CD4-positive, alpha-beta T cell treated with Interleukin-15 for 1 hour (primary cell): ENCODE results near the gene ALPK3.
"Not testable (repeated sequence)": the region's sequence is repeated elsewhere in the genome, so short reads cannot be mapped to it uniquely, and the experiment has no call there.

Experiments
- DNase-seq: peaks from one replicate; pipeline ENCODE4 v3.0.0-alpha.2; 2020

The ALPK3 gene

GRCh38 chr15:84855136-84855535 is 38.0 kb downstream of the ALPK3 start:
- no peak for DNase-seq

GRCh38 chr15:84855765-84856164 is 38.6 kb downstream of the ALPK3 start:
- no peak for DNase-seq

GRCh38 chr15:84856731-84857417 is 39.7 kb downstream of the ALPK3 start:
- no peak for DNase-seq

DNA sequence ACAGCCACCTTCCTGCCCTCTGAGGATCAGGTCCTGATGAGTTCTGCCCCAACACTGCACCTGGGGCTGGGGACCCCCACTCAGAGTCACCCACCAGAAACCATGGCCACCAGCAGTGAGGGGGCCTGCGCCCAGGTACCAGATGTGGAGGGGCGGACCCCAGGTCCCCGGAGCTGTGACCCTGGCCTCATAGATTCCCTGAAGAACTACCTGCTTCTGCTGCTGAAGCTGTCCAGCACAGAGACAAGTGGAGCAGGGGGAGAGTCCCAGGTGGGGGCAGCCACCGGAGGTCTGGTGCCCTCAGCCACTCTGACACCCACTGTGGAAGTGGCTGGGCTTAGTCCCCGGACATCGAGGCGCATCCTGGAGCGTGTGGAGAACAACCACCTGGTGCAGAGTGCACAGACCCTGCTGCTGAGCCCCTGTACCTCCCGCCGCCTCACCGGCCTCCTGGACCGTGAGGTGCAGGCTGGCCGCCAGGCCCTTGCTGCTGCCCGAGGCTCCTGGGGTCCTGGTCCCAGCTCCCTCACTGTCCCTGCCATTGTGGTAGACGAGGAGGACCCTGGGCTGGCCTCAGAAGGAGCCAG is 40.4 kb downstream of the ALPK3 start:
- DNase-seq, result no peak

DNA sequence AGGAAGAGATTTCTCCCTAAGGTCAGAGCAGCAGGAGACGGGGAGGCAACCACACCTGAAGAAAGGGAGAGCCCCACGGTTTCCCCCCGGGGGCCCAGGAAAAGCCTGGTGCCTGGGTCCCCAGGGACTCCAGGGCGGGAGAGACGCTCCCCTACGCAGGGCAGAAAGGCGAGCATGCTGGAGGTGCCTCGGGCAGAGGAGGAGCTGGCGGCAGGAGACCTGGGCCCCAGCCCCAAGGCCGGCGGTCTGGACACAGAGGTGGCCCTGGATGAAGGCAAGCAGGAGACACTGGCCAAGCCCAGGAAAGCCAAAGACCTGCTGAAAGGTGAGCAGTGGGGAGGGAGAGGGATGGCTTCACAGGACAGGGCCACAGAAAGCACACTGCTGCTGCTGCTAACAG is 41.1 kb downstream of the ALPK3 start:
- DNase-seq, result no peak

DNA sequence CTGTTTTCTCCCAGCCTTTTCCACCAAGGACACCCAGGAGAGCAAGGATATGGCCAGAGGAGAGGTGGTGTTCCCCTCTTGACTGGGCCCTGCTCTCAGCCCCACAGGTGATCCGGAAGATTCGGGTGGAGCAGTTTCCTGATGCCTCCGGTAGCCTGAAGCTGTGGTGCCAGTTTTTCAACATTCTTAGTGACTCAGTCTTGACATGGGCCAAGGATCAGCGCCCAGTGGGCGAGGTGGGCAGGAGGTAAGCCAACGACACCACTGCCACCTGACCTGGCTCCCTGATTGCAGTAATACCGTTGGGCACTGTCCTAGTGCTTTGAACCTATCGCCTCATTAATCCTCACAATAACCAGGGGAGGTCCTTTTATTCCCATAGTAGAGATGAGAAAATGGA is 42.0 kb downstream of the ALPK3 start:
- DNase-seq, result no peak

GRCh38 chr15:84859651-84860050 is 42.5 kb downstream of the ALPK3 start:
- DNase-seq, result no peak

DNA sequence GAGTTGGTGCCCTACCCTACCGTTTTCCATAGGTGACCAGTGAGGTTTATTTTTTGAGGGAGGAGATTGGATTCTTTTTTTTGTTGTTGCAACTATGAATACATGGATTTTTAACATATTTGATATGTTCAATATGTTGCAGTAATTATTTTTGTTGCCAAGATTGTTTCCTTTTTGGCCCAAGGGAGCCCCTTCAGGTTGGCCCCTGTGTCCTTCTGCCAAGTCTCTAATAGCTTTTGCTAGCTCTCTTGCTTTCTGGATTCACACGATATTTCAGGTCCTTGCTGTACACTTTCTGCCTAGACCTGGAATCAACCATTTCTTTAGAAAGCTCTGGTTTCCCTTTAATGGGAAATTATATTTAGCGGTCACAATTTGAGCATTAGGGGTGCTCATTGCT is 44.6 kb downstream of the ALPK3 start:
- DNase-seq, result no peak

- no peak for DNase-seq
These were observed 45.2 kb downstream of the ALPK3 start for GRCh38 chr15:84862214-84862975.

GRCh38 chr15:84863565-84864443 is 46.6 kb downstream of the ALPK3 start:
- no peak for DNase-seq

DNA sequence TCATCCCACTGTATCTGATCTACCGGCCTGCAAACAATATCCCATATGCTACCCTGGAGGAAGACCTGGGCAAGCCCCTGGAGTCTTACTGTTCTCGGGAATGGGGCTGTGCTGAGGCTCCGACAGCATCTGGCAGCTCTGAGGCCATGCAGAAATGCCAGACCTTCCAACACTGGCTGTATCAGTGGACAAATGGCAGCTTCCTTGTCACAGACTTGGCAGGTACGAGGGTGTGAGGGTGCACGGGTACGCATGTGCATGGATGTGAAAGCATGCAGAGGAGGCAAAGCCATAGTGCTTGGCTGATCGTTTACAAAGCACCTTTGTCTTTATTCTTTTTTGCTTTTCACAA is 47.3 kb downstream of the ALPK3 start:
- no peak for DNase-seq

DNA sequence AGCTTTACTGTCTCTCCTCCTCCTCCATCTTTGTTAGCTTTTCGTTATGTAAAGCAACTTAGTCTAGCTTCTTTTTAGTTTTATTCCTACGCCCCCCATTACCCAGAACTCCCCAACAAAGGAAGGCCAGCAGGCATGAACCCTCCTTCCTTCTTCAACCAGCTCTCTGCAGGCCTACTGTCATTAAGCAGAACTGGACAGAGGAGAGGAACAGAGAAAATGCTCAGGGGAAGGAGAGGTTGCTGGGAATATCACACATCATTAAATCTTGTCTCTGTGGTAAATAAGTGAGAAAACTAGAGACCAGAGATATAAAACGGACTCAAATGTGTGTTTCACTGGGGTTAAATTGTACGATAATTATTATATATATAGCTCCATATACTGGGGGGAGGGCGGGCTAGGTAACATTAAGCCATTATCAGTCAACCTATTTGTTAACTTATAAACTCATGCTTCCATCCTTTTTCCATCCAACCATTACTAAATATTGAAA is 48.0 kb downstream of the ALPK3 start:
- DNase-seq, result no peak

- DNase-seq, result no peak
These were observed 51.1 kb downstream of the ALPK3 start for GRCh38 chr15:84868037-84868880.

DNA sequence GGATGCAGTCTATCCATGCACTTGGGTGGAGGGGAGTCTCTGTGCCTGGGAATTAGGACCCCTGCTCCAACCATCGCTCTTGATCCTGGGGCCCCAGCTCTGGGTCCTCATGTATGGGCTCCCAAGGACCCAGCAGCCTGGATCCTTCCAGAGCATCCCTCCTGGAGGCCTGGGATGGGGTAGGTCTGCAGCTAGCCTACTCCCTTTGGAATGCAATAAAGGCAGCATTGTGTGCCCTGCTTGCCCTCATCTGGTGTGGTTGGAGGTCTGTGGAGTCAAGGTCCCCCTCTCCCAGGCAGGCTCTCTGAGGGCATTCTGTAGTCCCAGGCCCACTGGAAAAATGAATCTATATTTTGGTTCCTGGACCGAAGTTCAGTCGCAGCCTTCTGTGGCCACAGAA is 52.4 kb downstream of the ALPK3 start:
- no peak for DNase-seq

- DNase-seq, result no peak
These were observed 54.4 kb downstream of the ALPK3 start for GRCh38 chr15:84871428-84871985.

GRCh38 chr15:84872009-84872910 is 55.1 kb downstream of the ALPK3 start:
- no peak for DNase-seq

DNA sequence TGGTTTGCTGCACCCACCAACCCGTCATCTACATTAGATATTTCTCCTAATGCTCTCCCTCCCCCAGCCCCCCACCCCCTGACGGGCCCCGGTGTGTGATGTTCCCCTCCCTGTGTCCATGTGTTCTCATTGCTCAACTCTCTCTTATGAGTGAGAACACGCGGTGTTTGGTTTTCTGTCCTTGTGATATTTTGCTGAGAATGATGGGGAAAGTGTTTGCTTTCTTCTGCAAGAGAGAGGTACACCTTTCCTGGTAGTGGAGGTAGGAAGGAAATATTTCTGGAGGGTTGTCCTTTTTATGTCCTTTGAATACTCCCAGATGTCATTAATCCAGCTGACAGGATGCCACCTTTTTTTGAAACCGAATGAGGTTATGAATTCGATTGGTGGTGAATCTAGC is 56.8 kb downstream of the ALPK3 start:
- DNase-seq, result no peak

GRCh38 chr15:84874981-84875699 is 58.0 kb downstream of the ALPK3 start:
- no peak for DNase-seq

DNA sequence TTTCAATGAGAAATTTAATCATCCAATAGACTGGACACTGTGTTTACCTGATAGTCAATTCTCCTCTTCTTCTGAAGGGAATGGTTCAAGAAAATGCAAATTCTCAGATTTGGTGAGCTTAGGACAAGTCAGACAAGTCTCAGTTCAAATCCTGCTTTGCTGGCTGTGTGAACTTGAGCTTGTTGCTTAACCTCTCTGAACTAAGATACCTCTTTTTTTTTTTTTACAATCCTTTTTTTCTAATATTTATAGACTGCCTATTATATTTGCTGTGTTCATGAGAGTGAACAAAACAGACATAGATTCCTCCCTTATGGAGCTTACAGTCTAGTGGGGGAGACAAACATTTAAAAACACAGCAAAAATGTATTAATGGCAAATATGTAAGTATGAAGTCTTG is 59.1 kb downstream of the ALPK3 start:
- DNase-seq, result no peak

DNA sequence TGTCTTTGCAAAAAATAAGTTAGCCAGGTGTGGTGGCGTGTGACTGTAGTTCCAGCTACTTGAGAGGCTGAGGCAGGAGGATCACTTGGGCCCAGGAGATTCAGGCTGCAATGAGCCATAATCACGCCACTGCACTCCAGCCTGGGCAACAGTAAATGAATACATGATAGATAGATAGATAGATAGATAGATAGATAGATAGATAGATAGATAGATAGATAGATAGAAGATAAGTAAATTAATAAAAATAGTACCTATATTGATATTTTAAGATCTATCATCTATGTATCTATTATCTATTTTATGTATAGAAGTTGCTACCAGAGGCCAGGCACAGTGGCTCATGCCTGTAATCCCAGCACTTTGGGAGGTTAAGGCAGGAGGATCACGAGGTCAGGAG is 60.5 kb downstream of the ALPK3 start:
- not testable (repeated sequence) for DNase-seq
